HEK293 (cell line): ENCODE measurements around the gene HCAR3.

Source experiments
- CTCF ChIA-PET: fragments of 350-600 bp; formaldehyde crosslinking; extraction: SDS; loops from one replicate; lab custom pipeline; 2021; ENCODE audit warnings: antibody characterized with exemption; lab: Yijun Ruan, JAX
- POLR2A ChIA-PET: fragments of 300-600 bp; formaldehyde crosslinking; extraction: SDS; loops from one replicate; lab custom pipeline; 2020; ENCODE audit warnings: antibody characterized with exemption, inconsistent platforms; lab: Yijun Ruan, JAX
- H3K27ac ChIP-seq: fragments of 200-500 bp; sonication (Bioruptor generic); 2 replicates; pipeline ENCODE4 v1.5.1; 2014; ENCODE audit warnings: low read depth, low read length, control low read depth, inconsistent platforms; ENCODE audit errors: extremely low read depth
- H3K36me3 ChIP-seq, 2 experiments: fragments of 200-500 bp in 1 of 2; sonication (Bioruptor generic) in 1 of 2; 1 replicate in 1 of 2; 2 replicates in 1 of 2; pipeline ENCODE4 v1.5.1; 2014 to 2017; ENCODE audit warnings: inconsistent platforms in 2 of 2, low read length in 2 of 2; ENCODE audit not compliant: control insufficient read depth in 2 of 2, insufficient read depth in 1 of 2
- H3K4me1 ChIP-seq: fragments of 200-500 bp; sonication (Bioruptor generic); 2 replicates; pipeline ENCODE4 v1.5.1; 2014; ENCODE audit warnings: mild to moderate bottlenecking, low read length, inconsistent platforms; ENCODE audit not compliant: control insufficient read depth, insufficient read depth
- H3K4me3 ChIP-seq: 2 replicates; pipeline ENCODE4 v1.5.1; 2011; ENCODE audit warnings: low read depth, mild to moderate bottlenecking, control low read depth, low read length, moderate library complexity
- H3K9me3 ChIP-seq: fragments of 200-500 bp; sonication (Bioruptor generic); 2 replicates; pipeline ENCODE4 v1.5.1; 2014; ENCODE audit warnings: low read depth, low read length, inconsistent platforms; ENCODE audit not compliant: control insufficient read depth, insufficient read depth
- GLI4 ChIP-seq: fragments of 450-650 bp; formaldehyde crosslinking; IDR thresholded peaks from 2 replicates; pipeline ENCODE4 v1.5.1; 2016; ENCODE audit warnings: missing biosample characterization, missing genetic modification characterization
- PRDM1 ChIP-seq: fragments of 450-650 bp; formaldehyde crosslinking; IDR thresholded peaks from 2 replicates; pipeline ENCODE4; 2016; ENCODE audit warnings: missing biosample characterization, missing genetic modification characterization
- SETDB1 ChIP-seq: IDR thresholded peaks from one replicate; pipeline ENCODE4 v1.6.1; 2017; ENCODE audit warnings: mild to moderate bottlenecking, low read length, moderate library complexity, mixed read lengths; ENCODE audit not compliant: insufficient read length
- TRIM28 ChIP-seq: IDR thresholded peaks from 2 replicates; pipeline ENCODE4 v1.6.1; 2011; ENCODE audit warnings: low read length, control low read depth, borderline replicate concordance
- ZBTB17 ChIP-seq: fragments of 450-650 bp; formaldehyde crosslinking; IDR thresholded peaks from 2 replicates; pipeline ENCODE4 v1.5.1; 2016; ENCODE audit warnings: missing biosample characterization, missing genetic modification characterization
- ZIC2 ChIP-seq: fragments of 450-650 bp; formaldehyde crosslinking; IDR thresholded peaks from 2 replicates; pipeline ENCODE4 v1.5.1; 2016; ENCODE audit warnings: missing biosample characterization, missing genetic modification characterization
- ZNF146 ChIP-seq: fragments of 450-650 bp; formaldehyde crosslinking; IDR thresholded peaks from 2 replicates; pipeline ENCODE4 v1.5.1; 2016; ENCODE audit warnings: missing biosample characterization, missing genetic modification characterization
- ZNF202 ChIP-seq: fragments of 450-650 bp; formaldehyde crosslinking; IDR thresholded peaks from 2 replicates; pipeline ENCODE4 v1.5.1; 2016; ENCODE audit warnings: missing biosample characterization, missing genetic modification characterization, borderline replicate concordance
- ZNF324 ChIP-seq: fragments of 450-650 bp; formaldehyde crosslinking; IDR thresholded peaks from 2 replicates; pipeline ENCODE4 v1.5.1; 2016; ENCODE audit warnings: missing biosample characterization, missing genetic modification characterization
- ZNF335 ChIP-seq: fragments of 450-650 bp; formaldehyde crosslinking; conservative IDR thresholded peaks from 2 replicates; pipeline ENCODE4 v1.5.1; 2016; ENCODE audit warnings: missing biosample characterization, missing genetic modification characterization
- ZNF366 ChIP-seq: fragments of 450-650 bp; formaldehyde crosslinking; conservative IDR thresholded peaks from 2 replicates; pipeline ENCODE4 v1.5.1; 2016; ENCODE audit warnings: missing biosample characterization, missing genetic modification characterization
- ZNF423 ChIP-seq: fragments of 450-650 bp; formaldehyde crosslinking; IDR thresholded peaks from 2 replicates; pipeline ENCODE4 v1.5.1; 2016; ENCODE audit warnings: missing biosample characterization, missing genetic modification characterization
- ZNF473 ChIP-seq: fragments of 450-650 bp; formaldehyde crosslinking; IDR thresholded peaks from 2 replicates; pipeline ENCODE4 v1.5.1; 2017; ENCODE audit warnings: missing biosample characterization, missing genetic modification characterization
- ZNF529 ChIP-seq: fragments of 450-650 bp; formaldehyde crosslinking; IDR thresholded peaks from 2 replicates; pipeline ENCODE4 v1.5.1; 2017; ENCODE audit warnings: missing genetic modification characterization, missing biosample characterization; ENCODE audit not compliant: insufficient replicate concordance
- ZNF623 ChIP-seq: fragments of 450-650 bp; formaldehyde crosslinking; IDR thresholded peaks from 2 replicates; pipeline ENCODE4 v1.5.1; 2016; ENCODE audit warnings: missing biosample characterization, missing genetic modification characterization
- ZNF677 ChIP-seq: fragments of 450-650 bp; IDR thresholded peaks from 2 replicates; pipeline ENCODE4 v1.5.0; 2018; ENCODE audit warnings: missing biosample characterization, mild to moderate bottlenecking, missing genetic modification characterization, moderate library complexity
- ZNF747 ChIP-seq: fragments of 450-650 bp; formaldehyde crosslinking; IDR thresholded peaks from 2 replicates; pipeline ENCODE4 v1.5.1; 2016; ENCODE audit warnings: missing biosample characterization, missing genetic modification characterization
- TF ChIP-seq, protein P1 (sequence below): fragments of 450-650 bp; formaldehyde crosslinking; IDR thresholded peaks from 2 replicates; pipeline ENCODE4 v1.5.1; 2016; ENCODE audit warnings: missing biosample characterization, missing genetic modification characterization

Gene HCAR3

DNA sequence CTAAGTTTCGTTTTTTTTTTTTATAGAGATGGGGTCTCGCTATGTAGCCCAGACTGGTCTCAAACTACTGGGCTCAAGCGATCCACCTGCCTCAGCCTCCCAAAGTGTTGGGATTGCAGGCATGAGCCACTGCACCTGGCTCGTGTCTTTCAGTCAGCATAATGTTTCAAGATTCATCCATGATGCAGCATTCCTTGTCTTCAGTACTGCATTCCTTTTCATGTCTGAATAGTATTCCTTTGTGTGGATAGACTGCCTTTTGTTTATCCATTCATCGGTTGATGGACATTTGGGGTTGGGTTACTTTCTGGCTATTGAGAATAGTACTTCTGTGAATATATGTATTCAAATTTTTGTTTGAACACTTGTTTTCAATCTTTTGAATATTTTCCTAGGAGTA is 50.9 kb downstream of the HCAR3 start:
- CTCF ChIA-PET = interaction anchor here (0.7 kb wide), 1 partner anchor 1660 kb away, joined by 4 read pairs; no protein-coding TSS in a partner anchor
- POLR2A ChIA-PET = no interaction called here
- no peak overlapping the region for H3K4me3 ChIP-seq
- H3K36me3 ChIP-seq = no peaks in the 10 kb centered on the region
- H3K27ac ChIP-seq = no peak overlapping the region
- TF ChIP-seq ZBTB17 (tag by site-specific recombination) (peak; percentile 59), ZNF473 (no peak), ZNF423 (no peak), ZNF335 (tag by site-specific recombination) (no peak), ZNF202 (tag by site-specific recombination) (no peak), ZNF146 (tag by site-specific recombination) (peak; percentile 93)
- H3K4me1 ChIP-seq = no peaks in the 10 kb centered on the region
- H3K9me3 ChIP-seq = no peaks in the 10 kb centered on the region

DNA sequence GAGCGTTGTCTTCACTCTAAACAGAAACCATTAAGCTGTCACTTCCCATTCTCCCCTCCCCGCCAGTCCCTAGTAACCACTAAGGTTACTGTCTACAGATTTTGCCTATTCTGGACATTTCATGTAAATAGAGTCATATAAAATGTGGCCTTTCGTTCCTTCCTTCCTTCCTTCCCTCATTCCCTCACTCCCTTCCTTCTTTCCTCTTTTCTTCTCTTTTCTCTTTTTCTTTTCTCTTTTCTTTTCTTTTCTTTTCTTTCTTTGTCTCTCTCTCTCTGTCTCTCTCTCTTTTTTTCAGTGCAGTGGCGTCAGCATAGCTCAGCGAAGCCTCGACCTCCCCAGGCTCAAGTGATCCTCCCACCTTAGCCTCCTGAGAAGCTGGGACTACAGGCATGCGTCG is 51.3 kb downstream of the HCAR3 start:
- Histone ChIP-seq H3K4me1 (no peaks in the 10 kb centered on the region), H3K36me3 (no peaks in the 10 kb centered on the region), H3K4me3 (no peak overlapping the region), H3K27ac (no peak overlapping the region)
- CTCF ChIA-PET = interaction anchor here (0.7 kb wide), 1 partner anchor 1660 kb away, joined by 4 read pairs; no protein-coding TSS in a partner anchor
- no peak for TF ChIP-seq ZNF324
- peak; percentile 83 for TF ChIP-seq PRDM1 (tag by site-specific recombination)
- no peak for TF ChIP-seq GLI4
- TF ChIP-seq ZNF747 (tag by site-specific recombination) = no peak
- TF ChIP-seq ZNF677 (tag by site-specific recombination) = no peak
- peak; percentile 75 for TF ChIP-seq ZNF366
- no peak for TF ChIP-seq SETDB1
- no peak for TF ChIP-seq ZIC2 (tag by site-specific recombination)
- TF ChIP-seq, protein P1, sequence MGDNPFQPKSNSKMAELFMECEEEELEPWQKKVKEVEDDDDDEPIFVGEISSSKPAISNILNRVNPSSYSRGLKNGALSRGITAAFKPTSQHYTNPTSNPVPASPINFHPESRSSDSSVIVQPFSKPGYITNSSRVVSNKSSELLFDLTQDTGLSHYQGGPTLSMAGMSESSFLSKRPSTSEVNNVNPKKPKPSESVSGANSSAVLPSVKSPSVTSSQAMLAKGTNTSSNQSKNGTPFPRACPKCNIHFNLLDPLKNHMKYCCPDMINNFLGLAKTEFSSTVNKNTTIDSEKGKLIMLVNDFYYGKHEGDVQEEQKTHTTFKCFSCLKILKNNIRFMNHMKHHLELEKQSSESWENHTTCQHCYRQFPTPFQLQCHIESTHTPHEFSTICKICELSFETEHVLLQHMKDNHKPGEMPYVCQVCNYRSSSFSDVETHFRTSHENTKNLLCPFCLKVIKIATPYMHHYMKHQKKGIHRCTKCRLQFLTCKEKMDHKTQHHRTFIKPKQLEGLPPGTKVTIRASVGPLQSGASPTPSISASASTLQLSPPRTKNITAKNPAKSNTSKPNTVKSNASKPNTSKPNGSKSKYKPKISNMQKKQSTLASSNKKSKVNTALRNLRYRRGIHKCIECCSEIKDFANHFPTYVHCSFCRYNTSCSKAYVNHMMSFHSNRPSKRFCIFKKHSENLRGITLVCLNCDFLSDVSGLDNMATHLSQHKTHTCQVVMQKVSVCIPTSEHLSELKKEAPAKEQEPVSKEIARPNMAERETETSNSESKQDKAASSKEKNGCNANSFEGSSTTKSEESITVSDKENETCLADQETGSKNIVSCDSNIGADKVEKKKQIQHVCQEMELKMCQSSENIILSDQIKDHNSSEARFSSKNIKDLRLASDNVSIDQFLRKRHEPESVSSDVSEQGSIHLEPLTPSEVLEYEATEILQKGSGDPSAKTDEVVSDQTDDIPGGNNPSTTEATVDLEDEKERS = no peak
- no peak for TF ChIP-seq TRIM28
- no peak for TF ChIP-seq ZNF623
- TF ChIP-seq ZNF529 (tag by site-specific recombination) = no peak
- TF ChIP-seq, all 188 proteins: peak for 2
- no peaks in the 10 kb centered on the region for H3K9me3 ChIP-seq
- POLR2A ChIA-PET = no interaction called here
